ENCODE data around the gene AKAP6. TPM values are rescaled to one million over a fixed set of nuclear protein-coding genes. Genes with fewer than 3 reads are reported as not detected.
"Not testable (repeated sequence)": the region's sequence is repeated elsewhere in the genome, so short reads cannot be mapped to it uniquely, and the experiment has no call there.

Gene AKAP6
- total RNA-seq, 2 donors from 2014 or later, result 112 to 117 TPM

DNA sequence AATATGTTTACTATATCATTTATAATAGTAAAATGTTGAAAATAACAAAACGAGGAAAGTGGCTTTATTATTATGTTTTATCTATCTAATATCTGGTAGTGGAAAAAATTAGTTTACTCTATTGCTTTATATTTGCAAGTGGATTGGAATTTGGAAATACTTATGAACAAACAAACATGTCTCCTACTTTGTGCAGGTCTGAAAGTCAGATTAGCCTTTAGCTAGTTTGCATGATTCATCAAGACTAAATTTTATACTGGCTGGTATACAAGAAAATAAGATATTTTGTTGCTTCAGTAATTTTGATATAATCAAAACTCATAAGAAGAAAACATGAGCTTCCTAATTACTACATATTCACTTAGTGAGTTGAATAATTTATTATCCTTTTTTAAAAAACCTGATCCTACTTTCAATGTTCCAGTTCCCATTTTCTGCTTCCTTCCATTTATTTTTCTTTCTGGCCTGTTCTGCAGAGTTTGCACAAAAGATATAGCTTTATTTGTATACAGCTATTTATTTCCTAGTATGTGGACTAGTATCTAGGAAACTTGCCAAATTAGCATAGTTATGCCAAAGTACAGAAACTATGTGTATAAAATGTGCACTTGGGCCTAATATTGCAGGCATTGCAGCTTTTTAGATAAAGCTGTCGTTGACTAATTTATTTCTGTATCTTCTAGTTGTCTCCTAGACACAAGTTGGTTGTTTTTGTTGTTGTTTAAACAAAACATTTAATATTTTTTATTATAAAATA lies 122.0 kb downstream of the AKAP6 start:
- Histone ChIP-seq H3K36me3 (no peaks in the 10 kb centered on the region), H3K4me1 (peaks cover 0 to 6% of the 10 kb centered on the region in 2 donors), H3K9me3 (no peaks in the 10 kb centered on the region), H3K27me3 (no peaks in the 10 kb centered on the region), H3K27ac (no peak overlapping the region), H3K4me3 (no peak overlapping the region)
- DNase-seq (ENCODE audit: low spot score), result no peak
- no peak for TF ChIP-seq CTCF (IDR thresholded peaks at IDR 0.05)

GRCh38 chr14:32453857-32454810 lies 125.0 kb downstream of the AKAP6 start:
- Histone ChIP-seq H3K27ac (peak overlapping the region; percentile 64), H3K36me3 (no peaks in the 10 kb centered on the region), H3K27me3 (no peaks in the 10 kb centered on the region), H3K9me3 (no peaks in the 10 kb centered on the region), H3K4me1 (peaks cover 0 to 6% of the 10 kb centered on the region in 2 donors), H3K4me3 (no peak overlapping the region)
- DNase-seq (ENCODE audit: low spot score), result no peak
- no peak for TF ChIP-seq CTCF (IDR thresholded peaks at IDR 0.05)

GRCh38 chr14:32457213-32457920 lies 128.3 kb downstream of the AKAP6 start:
- Histone ChIP-seq H3K4me1 (peaks cover 0 to 6% of the 10 kb centered on the region in 2 donors), H3K4me3 (no peak overlapping the region), H3K36me3 (no peaks in the 10 kb centered on the region), H3K27me3 (no peaks in the 10 kb centered on the region), H3K27ac (peak overlapping the region; percentile 73 to 83), H3K9me3 (no peaks in the 10 kb centered on the region)
- TF ChIP-seq CTCF (IDR thresholded peaks at IDR 0.05), result no peak
- DNase-seq (ENCODE audit: low spot score), result peak; percentile 73

DNA sequence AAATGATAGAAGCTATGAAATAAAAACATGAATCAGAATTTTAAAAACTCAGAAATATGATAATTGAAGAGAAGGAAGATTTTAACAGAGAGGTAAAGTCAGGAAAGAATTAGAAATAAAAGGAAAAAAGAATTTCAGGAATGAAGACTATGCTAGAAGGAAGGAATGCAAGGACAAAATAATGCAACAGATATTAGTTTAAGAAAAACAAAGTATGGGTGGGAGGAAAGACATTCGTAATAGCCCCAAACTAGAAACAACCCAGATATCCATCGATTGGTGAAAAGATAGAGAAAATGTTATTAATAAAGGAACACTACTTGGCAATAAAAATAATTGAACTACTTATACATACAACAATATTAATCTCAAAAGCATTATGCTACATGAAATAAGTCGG lies 129.6 kb downstream of the AKAP6 start:
- H3K36me3 ChIP-seq, result no peaks in the 10 kb centered on the region
- TF ChIP-seq CTCF (IDR thresholded peaks at IDR 0.05), result no peak
- H3K27ac ChIP-seq, result no peak overlapping the region
- DNase-seq (ENCODE audit: low spot score), result no peak
- H3K4me3 ChIP-seq, result no peak overlapping the region
- H3K9me3 ChIP-seq, result no peaks in the 10 kb centered on the region
- H3K27me3 ChIP-seq, result no peaks in the 10 kb centered on the region
- peaks cover 0 to 6% of the 10 kb centered on the region in 2 donors for H3K4me1 ChIP-seq

DNA sequence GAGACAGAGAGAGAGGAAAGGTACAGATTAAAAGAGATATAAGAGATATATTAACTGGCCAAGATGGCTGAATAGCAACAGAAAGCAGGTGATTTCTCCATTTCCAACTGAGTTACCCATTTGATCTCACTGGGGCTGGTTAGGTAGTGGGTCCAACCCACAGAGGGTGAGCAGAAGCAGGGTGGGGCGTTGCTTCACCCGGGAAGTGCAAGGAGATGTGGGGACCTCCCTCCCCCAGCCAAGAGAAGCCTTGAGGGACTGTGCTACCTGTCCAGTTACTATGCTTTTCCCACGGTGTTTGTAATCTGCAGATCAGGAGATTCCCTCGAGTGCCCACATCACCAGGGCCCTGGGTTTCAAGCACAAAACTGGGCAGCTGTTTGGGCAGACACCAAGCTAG lies 131.2 kb downstream of the AKAP6 start:
- TF ChIP-seq CTCF (IDR thresholded peaks at IDR 0.05), result no peak
- Histone ChIP-seq H3K27ac (no peak overlapping the region), H3K9me3 (no peaks in the 10 kb centered on the region), H3K27me3 (no peaks in the 10 kb centered on the region), H3K36me3 (no peaks in the 10 kb centered on the region), H3K4me3 (no peak overlapping the region), H3K4me1 (no peaks in the 10 kb centered on the region)
- DNase-seq (ENCODE audit: low spot score), result no peak

DNA sequence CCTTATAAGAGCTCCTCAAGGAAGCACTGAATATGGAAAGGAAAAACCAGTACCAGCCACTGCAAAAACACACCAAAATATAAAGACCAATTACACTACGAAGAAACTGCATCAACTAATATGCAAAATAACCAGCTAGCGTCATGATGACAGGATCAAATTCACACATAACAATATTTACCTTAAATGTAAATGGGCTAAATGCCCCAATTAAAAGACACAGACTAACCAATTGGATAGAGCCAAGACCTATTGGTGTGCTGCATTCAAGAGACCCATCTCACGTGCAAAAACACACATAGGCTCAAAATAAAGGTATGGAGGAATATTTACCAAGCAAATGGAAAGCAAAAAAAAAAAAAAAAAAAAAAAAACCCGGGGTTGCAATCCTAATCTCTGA lies 133.5 kb downstream of the AKAP6 start:
- not testable (repeated sequence) for DNase-seq (ENCODE audit: low spot score); H3K27ac ChIP-seq; H3K4me3 ChIP-seq; H3K27me3 ChIP-seq; H3K9me3 ChIP-seq; H3K4me1 ChIP-seq; H3K36me3 ChIP-seq

Measured in right atrium auricular region (tissue), 2 donors.